Keratinocyte (primary cell): ENCODE measurements around the gene QPRT. TPM values are rescaled to one million over a fixed set of nuclear protein-coding genes. Genes with fewer than 3 reads are reported as not detected.

ENCODE experiments used
- DNase-seq: peaks from one replicate; pipeline ENCODE4 v3.0.0-alpha.2; 2011; ENCODE audit warnings: low read depth, missing footprints, low spot score
- FAIRE-seq: peaks from 2 replicates; lab custom pipeline; 2011; peaks lifted over from hg19 to GRCh38; lab: Jason Lieb, UNC
- H2AFZ ChIP-seq: 2 replicates; pipeline ENCODE4 v1.6.0; 2012; ENCODE audit warnings: low read length, control low read depth, inconsistent platforms; ENCODE audit not compliant: control insufficient read depth
- H3K27ac ChIP-seq: 2 replicates; pipeline ENCODE4 v1.5.1; 2011; ENCODE audit warnings: low read length; ENCODE audit not compliant: control insufficient read depth, insufficient read depth
- H3K27me3 ChIP-seq: 3 replicates; pipeline ENCODE4 v1.6.0; 2011; ENCODE audit warnings: low read length; ENCODE audit not compliant: control insufficient read depth, insufficient read depth; ENCODE audit errors: extremely low read depth
- H3K36me3 ChIP-seq, 2 experiments: 2 replicates in 1 of 2; 3 replicates in 1 of 2; pipeline ENCODE4 v1.5.1; 2011; ENCODE audit warnings: low read length in 2 of 2, mild to moderate bottlenecking in 1 of 2; ENCODE audit not compliant: control insufficient read depth in 2 of 2, insufficient read depth in 2 of 2; ENCODE audit errors: extremely low read depth in 1 of 2
- H3K4me1 ChIP-seq: 3 replicates; pipeline ENCODE4 v1.5.1; 2011; ENCODE audit warnings: low read length; ENCODE audit not compliant: control insufficient read depth, insufficient read depth; ENCODE audit errors: extremely low read depth
- H3K4me2 ChIP-seq: 3 replicates; pipeline ENCODE4 v1.6.0; 2011; ENCODE audit warnings: low read depth, low read length; ENCODE audit not compliant: control insufficient read depth, insufficient read depth; ENCODE audit errors: extremely low read depth
- H3K4me3 ChIP-seq, 3 experiments: fragments of 200-600 bp in 1 of 3; sonication (generic) in 1 of 3; 2 replicates in 2 of 3; 3 replicates in 1 of 3; pipeline ENCODE4 v1.5.1; 2011 to 2016; ENCODE audit warnings: low read length in 3 of 3, mild to moderate bottlenecking in 3 of 3, control low read depth in 2 of 3, inconsistent platforms in 1 of 3, low read depth in 1 of 3, mixed read lengths in 1 of 3, mixed run types in 1 of 3, moderate library complexity in 1 of 3; ENCODE audit not compliant: control insufficient read depth in 2 of 3, insufficient read depth in 2 of 3; ENCODE audit errors: extremely low read depth in 1 of 3
- H3K79me2 ChIP-seq: 2 replicates; pipeline ENCODE4 v1.6.0; 2012; ENCODE audit warnings: low read length; ENCODE audit not compliant: control insufficient read depth, insufficient read depth
- H3K9ac ChIP-seq: 3 replicates; pipeline ENCODE4 v1.6.0; 2011; ENCODE audit warnings: low read length; ENCODE audit not compliant: control insufficient read depth, insufficient read depth; ENCODE audit errors: extremely low read depth
- H3K9me1 ChIP-seq: 3 replicates; pipeline ENCODE4 v1.6.0; 2011; ENCODE audit warnings: low read length; ENCODE audit not compliant: control insufficient read depth, insufficient read depth; ENCODE audit errors: extremely low read depth
- H3K9me3 ChIP-seq: 2 replicates; pipeline ENCODE4 v1.5.1; 2012; ENCODE audit warnings: low read depth, low read length; ENCODE audit not compliant: control insufficient read depth
- H4K20me1 ChIP-seq: 3 replicates; pipeline ENCODE4 v1.6.0; 2011; ENCODE audit warnings: low read length; ENCODE audit not compliant: control insufficient read depth, insufficient read depth; ENCODE audit errors: extremely low read depth
- EZH2 ChIP-seq: IDR thresholded peaks from one replicate; pipeline ENCODE4 v1.6.1; 2012; ENCODE audit warnings: inconsistent platforms, mild to moderate bottlenecking, low read length, moderate library complexity
- dilution Hi-C: fragments of 300-500 bp; cut with MboI; formaldehyde crosslinking; loops from one replicate; pipeline ENCODE4 v1.7.0; 2020; ENCODE audit warnings: low sequenced_read_pairs; ENCODE audit not compliant: extremely low pct_ligation_motif_present
- polyA plus RNA-seq, 5 experiments: library from polyadenylated mRNA; depleted of rRNA in 3 of 5; stranded (reverse) in 3 of 5; stranded (forward) in 1 of 5; unstranded in 1 of 5; fragments of >200 nt; gene quantifications; 1 replicate in 1 of 5; 2 replicates in 3 of 5; 3 replicates in 1 of 5; pipeline versions ENCODE4 v1.2.1 to v1.2.3, GENCODE V29; 2011 to 2012; ENCODE audit warnings: missing spikeins in 2 of 5, low read depth in 1 of 5, low replicate concordance in 1 of 5
- TF ChIP-seq, protein P1 (sequence below), 3 experiments: IDR thresholded peaks in 1 of 3; conservative IDR thresholded peaks in 1 of 3; optimal IDR thresholded peaks in 1 of 3; 2 replicates in 2 of 3; 3 replicates in 1 of 3; pipeline versions ENCODE3 to v1.5.1; 2011; ENCODE audit warnings: low read length in 3 of 3, mild to moderate bottlenecking in 3 of 3, moderate library complexity in 2 of 3, control low read depth in 1 of 3, inconsistent platforms in 1 of 3; ENCODE audit not compliant: insufficient read depth in 2 of 3; ENCODE audit errors: extremely low read depth in 1 of 3

Gene QPRT
- polyA plus RNA-seq, 1 donor (not counting 4 experiments of a cell fraction or from before 2014, with no cell fraction given) = 8.8 TPM

DNA sequence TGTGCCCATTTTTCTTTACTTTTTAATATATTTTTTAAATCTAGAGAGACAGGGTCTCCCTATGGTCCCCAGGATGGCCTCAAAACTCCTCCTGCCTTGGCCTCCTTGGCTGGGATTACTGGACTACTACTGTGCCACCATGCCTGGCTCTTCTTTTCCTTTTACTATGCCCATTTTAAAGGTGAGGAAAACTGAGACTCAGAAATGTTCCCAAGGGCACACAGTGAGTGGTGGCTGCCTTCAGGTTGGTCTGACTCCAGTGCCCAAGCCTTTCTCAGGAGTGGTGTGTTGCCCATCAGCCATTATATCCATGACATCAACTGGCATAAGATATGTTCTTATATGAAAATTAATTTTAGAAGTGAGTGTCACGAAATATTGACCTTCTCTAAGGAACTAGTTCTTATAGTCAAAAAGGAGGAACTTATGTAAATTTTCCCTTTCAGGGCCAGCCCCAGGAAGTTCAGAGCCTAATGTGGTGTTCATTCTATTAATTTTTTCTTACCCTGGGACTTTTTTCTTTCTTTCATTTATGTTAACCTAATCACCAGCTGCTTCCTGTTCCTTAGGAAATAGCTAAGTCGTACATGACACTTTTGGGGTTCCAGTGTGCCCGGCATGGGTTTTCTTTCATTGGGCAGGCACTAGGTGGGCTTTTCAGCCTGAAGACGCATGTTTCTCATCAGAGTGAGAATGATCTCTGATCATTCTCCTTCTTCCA is 33.8 kb upstream of the QPRT start:
- Histone ChIP-seq H3K36me3 (no peaks in the 10 kb centered on the region), H3K4me1 (no peaks in the 10 kb centered on the region), H3K4me3 (no peak overlapping the region), H3K79me2 (no peaks in the 10 kb centered on the region), H2AFZ (no peak overlapping the region), H3K27me3 (no peaks in the 10 kb centered on the region), H3K4me2 (no peak overlapping the region), H4K20me1 (no peaks in the 10 kb centered on the region), H3K27ac (no peak overlapping the region), H3K9me1 (no peaks in the 10 kb centered on the region), H3K9me3 (no peaks in the 10 kb centered on the region), H3K9ac (no peak overlapping the region)
- FAIRE-seq = no peak
- no peak for DNase-seq
- dilution Hi-C loops = no loop called here
- TF ChIP-seq EZH2 = no peak
- TF ChIP-seq, protein P1, sequence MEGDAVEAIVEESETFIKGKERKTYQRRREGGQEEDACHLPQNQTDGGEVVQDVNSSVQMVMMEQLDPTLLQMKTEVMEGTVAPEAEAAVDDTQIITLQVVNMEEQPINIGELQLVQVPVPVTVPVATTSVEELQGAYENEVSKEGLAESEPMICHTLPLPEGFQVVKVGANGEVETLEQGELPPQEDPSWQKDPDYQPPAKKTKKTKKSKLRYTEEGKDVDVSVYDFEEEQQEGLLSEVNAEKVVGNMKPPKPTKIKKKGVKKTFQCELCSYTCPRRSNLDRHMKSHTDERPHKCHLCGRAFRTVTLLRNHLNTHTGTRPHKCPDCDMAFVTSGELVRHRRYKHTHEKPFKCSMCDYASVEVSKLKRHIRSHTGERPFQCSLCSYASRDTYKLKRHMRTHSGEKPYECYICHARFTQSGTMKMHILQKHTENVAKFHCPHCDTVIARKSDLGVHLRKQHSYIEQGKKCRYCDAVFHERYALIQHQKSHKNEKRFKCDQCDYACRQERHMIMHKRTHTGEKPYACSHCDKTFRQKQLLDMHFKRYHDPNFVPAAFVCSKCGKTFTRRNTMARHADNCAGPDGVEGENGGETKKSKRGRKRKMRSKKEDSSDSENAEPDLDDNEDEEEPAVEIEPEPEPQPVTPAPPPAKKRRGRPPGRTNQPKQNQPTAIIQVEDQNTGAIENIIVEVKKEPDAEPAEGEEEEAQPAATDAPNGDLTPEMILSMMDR (optimal IDR thresholded peaks at IDR 0.05 in 1 of 3, IDR thresholded peaks at IDR 0.05 in 1 of 3, conservative IDR thresholded peaks at IDR 0.05 in 1 of 3; ENCODE audit: extremely low read depth in 1 of 3, insufficient read depth in 2 of 3, low read length in 3 of 3) = no peak

DNA sequence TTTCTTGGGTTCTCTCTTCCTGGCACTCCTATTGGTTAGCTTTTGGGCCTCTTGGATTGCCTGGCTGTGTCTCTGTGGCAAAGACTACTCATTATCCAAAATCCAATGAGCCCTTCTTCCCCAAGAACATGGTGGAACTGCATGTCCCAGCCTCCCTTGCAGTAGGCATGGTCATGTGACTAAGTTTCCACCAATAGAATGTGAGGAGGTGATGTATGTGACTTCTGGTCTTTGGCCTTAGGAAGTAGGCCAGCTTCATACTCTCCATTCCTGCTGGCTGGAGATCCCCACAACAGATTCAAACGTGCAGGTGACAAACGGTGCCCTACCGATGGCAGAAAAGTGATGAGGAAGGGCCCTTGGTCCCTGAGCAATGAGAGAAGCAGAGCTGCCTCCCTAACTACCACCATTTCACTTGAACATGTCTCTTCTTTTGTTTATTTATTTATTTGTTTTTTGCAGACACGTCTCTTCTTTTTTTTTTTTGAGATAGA is 33.2 kb upstream of the QPRT start:
- no peak for DNase-seq
- Histone ChIP-seq H2AFZ (no peak overlapping the region), H4K20me1 (no peaks in the 10 kb centered on the region), H3K4me1 (no peaks in the 10 kb centered on the region), H3K36me3 (no peaks in the 10 kb centered on the region), H3K4me3 (no peak overlapping the region), H3K9ac (no peak overlapping the region), H3K27me3 (no peaks in the 10 kb centered on the region), H3K79me2 (no peaks in the 10 kb centered on the region), H3K27ac (no peak overlapping the region), H3K4me2 (no peak overlapping the region), H3K9me3 (no peaks in the 10 kb centered on the region), H3K9me1 (no peaks in the 10 kb centered on the region)
- FAIRE-seq = no peak
- TF ChIP-seq, protein P1 (optimal IDR thresholded peaks at IDR 0.05 in 1 of 3, IDR thresholded peaks at IDR 0.05 in 1 of 3, conservative IDR thresholded peaks at IDR 0.05 in 1 of 3; ENCODE audit: extremely low read depth in 1 of 3, insufficient read depth in 2 of 3, low read length in 3 of 3) = no peak
- TF ChIP-seq EZH2 = no peak
- dilution Hi-C loops = no loop called here
